ENCODE results near the gene GTF2I. TPM values are rescaled to one million over a fixed set of nuclear protein-coding genes. Genes with fewer than 3 reads are reported as not detected.

The GTF2I gene
- total and polyA plus RNA-seq, 12 donors = 19.0 to 393 (median 189) TPM

DNA sequence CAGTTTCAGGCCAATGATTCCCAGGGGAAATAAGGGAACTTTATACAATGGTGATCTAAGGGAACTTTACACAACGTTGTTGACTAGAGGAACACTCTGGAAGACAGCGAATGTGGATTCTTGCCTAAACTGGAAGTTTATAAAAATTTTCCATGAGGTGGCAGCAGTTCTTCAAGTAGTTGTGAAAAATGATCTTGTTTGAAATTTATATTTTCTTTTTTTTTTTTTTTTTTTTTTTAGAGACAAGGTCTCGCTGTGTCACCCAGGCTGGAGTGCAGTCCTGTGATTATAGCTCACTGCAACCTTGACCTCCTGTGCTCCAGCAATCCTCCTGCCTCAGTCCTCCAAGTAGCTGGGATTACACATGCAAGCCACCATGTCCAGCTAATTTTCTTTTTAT, 32.1 kb upstream of the GTF2I start:
- peak overlapping the region in 3 of 5 donors; percentile 48 to 85 (median 83) for H3K27ac ChIP-seq
- peak; percentile 60 to 87 (median 85) for DNase-seq

GRCh38 chr7:74627661-74628411, 29.7 kb upstream of the GTF2I start:
- WGBS, 4 donors = 22 to 34% (median 28%) methylated on average over 11 to 12 of the region's 12 CpGs
- peak overlapping the region; percentile 65 to 85 (median 83) for H3K27ac ChIP-seq
- H3K4me3 ChIP-seq = no peak overlapping the region
- peak; percentile 71 to 94 (median 89) for DNase-seq
- H3K36me3 ChIP-seq (replicated peaks in 1 of 2) = no peaks in the 10 kb centered on the region
- intact Hi-C loops (cut with DNase I) = loop anchor here in 1 of 2 donors (10.0 kb wide), 1 partner anchor 97 kb away; no protein-coding TSS in a partner anchor
- peaks cover 23 to 27% of the 10 kb centered on the region in 2 donors for H3K4me1 ChIP-seq (replicated peaks in 1 of 2)
- H3K27me3 ChIP-seq = no peaks in the 10 kb centered on the region
- TF ChIP-seq, protein P1, sequence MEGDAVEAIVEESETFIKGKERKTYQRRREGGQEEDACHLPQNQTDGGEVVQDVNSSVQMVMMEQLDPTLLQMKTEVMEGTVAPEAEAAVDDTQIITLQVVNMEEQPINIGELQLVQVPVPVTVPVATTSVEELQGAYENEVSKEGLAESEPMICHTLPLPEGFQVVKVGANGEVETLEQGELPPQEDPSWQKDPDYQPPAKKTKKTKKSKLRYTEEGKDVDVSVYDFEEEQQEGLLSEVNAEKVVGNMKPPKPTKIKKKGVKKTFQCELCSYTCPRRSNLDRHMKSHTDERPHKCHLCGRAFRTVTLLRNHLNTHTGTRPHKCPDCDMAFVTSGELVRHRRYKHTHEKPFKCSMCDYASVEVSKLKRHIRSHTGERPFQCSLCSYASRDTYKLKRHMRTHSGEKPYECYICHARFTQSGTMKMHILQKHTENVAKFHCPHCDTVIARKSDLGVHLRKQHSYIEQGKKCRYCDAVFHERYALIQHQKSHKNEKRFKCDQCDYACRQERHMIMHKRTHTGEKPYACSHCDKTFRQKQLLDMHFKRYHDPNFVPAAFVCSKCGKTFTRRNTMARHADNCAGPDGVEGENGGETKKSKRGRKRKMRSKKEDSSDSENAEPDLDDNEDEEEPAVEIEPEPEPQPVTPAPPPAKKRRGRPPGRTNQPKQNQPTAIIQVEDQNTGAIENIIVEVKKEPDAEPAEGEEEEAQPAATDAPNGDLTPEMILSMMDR (IDR thresholded peaks at IDR 0.05) = no peak
- peak in 1 of 2 donors; percentile 40 for TF ChIP-seq POLR2A (IDR thresholded peaks at IDR 0.05)
- H3K9me3 ChIP-seq (replicated peaks in 1 of 3) = no peaks in the 10 kb centered on the region

More for the DNA sequence above, 32.1 kb upstream of the GTF2I start:
- Histone ChIP-seq H3K9me3 (replicated peaks in 1 of 3) (no peaks in the 10 kb centered on the region), H3K27me3 (no peaks in the 10 kb centered on the region), H3K36me3 (replicated peaks in 1 of 2) (no peaks in the 10 kb centered on the region), H3K4me1 (replicated peaks in 1 of 2) (peaks cover 23 to 27% of the 10 kb centered on the region in 2 donors), H3K4me3 (no peak overlapping the region)
- TF ChIP-seq, protein P1 (IDR thresholded peaks at IDR 0.05) = peak in 5 of 6 experiments; percentile 18 to 50 (median 20)
- peak in 1 of 2 donors; percentile 47 for TF ChIP-seq POLR2A (IDR thresholded peaks at IDR 0.05)
- intact Hi-C loops (cut with DNase I) = loop anchor here in 1 of 2 donors (10.0 kb wide), 1 partner anchor 99 kb away; no protein-coding TSS in a partner anchor
- WGBS, 4 donors = 0 to 16% (median 5%) methylated on average over 3 of the region's 3 CpGs

DNA sequence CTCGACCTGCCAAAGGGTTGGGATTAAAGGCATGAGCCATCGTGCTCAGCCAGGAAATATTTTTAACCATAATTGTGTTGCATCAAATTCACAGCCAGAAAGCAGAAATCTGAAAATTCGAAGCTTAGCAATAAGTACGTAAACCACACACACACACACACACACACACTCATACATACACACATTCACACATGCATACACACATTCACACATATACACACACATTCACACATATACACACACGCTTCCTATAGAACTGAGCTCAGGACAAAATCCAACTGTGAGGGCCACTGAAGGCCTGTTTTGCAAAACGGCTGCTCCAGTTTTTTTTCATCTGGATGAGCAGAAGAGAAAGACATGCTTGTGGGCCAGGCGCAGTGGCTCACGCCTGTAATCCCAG, 25.0 kb upstream of the GTF2I start:
- 62 to 81% (median 75%) methylated on average over 8 of the region's 8 CpGs for WGBS, 4 donors
- no peak for DNase-seq
- H3K4me1 ChIP-seq (replicated peaks in 1 of 2) = peaks cover 12 to 19% of the 10 kb centered on the region in 2 donors
- H3K9me3 ChIP-seq (replicated peaks in 1 of 3) = no peaks in the 10 kb centered on the region
- TF ChIP-seq POLR2A (IDR thresholded peaks at IDR 0.05) = no peak
- TF ChIP-seq, protein P1 (IDR thresholded peaks at IDR 0.05) = no peak
- H3K36me3 ChIP-seq (replicated peaks in 1 of 2) = no peaks in the 10 kb centered on the region
- H3K4me3 ChIP-seq = no peak overlapping the region
- no peak overlapping the region for H3K27ac ChIP-seq
- intact Hi-C loops (cut with DNase I) = no loop called here
- no peaks in the 10 kb centered on the region for H3K27me3 ChIP-seq

DNA sequence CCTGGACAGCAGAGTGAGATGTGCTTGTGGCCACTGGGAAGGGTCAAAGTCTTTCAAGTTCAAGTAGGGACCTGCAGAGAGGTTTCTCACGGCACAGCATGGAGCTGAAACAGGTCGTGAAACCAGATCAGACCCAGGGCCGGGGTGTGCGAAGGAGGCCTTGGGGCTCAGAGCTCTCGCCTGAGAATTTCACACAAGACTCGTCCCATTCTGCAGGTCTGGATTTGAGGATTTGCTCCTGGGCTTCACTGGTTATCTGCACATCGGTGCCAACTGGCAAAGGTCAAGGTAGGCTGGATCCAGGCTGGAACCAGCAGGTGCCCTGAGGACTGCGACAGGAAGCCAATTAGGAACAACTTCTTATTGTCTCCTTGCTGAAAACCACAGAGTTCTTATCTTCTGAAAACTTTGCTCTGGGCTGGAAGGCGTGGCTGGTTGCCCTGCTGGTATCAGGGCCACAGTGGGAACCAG, 24.0 kb upstream of the GTF2I start:
- Histone ChIP-seq H3K4me3 (no peak overlapping the region), H3K27ac (no peak overlapping the region), H3K36me3 (replicated peaks in 1 of 2) (no peaks in the 10 kb centered on the region), H3K9me3 (replicated peaks in 1 of 3) (no peaks in the 10 kb centered on the region), H3K27me3 (no peaks in the 10 kb centered on the region), H3K4me1 (replicated peaks in 1 of 2) (peaks cover 2 to 9% of the 10 kb centered on the region in 2 donors)
- intact Hi-C loops (cut with DNase I) = no loop called here
- no peak for TF ChIP-seq POLR2A (IDR thresholded peaks at IDR 0.05)
- TF ChIP-seq, protein P1 (IDR thresholded peaks at IDR 0.05) = no peak
- WGBS, 4 donors = 43 to 74% (median 65%) methylated on average over 4 to 9 of the region's 9 CpGs
- peak in 1 of 7 donors; percentile 39 for DNase-seq

All from adrenal gland (tissue), 12 donors.